Epidermal melanocyte (primary cell): ENCODE measurements around the gene GPR153.

Source experiments
- DNase-seq: peaks from one replicate; pipeline ENCODE4 v3.0.0; 2011; ENCODE audit warnings: low spot score; ENCODE audit not compliant: insufficient read length

GPR153 gene

DNA sequence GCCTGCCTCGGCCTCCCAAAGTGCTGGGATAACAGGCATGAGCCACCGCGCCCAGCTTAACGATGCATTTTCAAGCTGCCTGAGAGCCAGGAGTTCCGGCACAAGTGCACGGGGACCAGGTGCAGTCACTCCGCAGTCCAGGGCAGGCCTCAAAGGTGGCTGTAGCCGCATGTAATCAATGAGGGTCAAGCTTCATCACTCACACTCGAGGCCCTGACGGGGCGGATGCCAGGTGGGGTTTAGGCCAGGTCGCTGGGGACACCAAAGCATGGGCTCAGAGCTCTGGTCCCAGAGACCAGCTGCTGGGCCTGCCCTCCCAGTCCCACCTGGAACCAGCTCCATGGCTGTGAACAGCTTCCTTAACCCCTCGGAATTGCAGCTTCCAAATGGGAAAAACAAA is 26.1 kb upstream of the GPR153 start:
- DNase-seq: no peak

DNA sequence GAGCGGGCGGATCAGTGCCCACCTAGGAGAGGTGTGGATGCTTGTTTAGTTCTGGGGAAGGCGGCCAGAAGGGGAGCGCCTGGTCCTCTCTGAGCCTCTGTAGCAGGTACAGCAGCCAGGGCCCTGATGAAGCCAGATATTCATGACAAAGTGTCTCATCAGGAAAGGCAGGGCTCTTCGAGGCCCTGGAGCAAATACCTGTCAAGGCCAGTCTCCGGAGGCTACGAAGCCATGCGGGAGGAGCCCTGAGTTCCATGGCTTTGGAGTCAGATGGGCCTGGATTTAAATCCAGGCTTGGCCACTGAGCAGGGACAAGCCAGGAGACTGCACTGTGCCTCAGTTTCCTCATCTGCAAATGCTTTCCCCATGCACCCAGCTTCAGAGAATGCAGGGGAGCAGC is 25.4 kb upstream of the GPR153 start:
- no peak for DNase-seq

DNA sequence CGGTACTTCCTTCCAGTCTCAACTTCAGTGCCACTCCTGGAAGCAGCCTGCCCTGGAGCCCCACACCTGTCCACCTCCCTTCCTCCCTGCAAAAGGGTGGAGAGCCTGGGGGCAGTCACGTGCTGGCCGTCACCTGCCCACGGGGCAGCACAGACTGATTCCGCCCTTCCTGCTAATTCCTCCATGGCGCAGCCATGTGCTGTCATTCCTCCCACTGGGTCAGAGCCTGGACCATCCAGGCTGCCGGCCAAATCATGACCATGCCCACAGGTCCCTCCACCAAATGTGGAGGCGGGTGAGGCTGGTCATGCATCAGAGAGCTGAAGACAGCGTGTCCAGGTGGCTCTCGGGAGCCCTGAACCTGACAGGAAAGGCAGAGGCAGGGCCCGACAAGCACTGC is 24.4 kb upstream of the GPR153 start:
- DNase-seq: no peak

DNA sequence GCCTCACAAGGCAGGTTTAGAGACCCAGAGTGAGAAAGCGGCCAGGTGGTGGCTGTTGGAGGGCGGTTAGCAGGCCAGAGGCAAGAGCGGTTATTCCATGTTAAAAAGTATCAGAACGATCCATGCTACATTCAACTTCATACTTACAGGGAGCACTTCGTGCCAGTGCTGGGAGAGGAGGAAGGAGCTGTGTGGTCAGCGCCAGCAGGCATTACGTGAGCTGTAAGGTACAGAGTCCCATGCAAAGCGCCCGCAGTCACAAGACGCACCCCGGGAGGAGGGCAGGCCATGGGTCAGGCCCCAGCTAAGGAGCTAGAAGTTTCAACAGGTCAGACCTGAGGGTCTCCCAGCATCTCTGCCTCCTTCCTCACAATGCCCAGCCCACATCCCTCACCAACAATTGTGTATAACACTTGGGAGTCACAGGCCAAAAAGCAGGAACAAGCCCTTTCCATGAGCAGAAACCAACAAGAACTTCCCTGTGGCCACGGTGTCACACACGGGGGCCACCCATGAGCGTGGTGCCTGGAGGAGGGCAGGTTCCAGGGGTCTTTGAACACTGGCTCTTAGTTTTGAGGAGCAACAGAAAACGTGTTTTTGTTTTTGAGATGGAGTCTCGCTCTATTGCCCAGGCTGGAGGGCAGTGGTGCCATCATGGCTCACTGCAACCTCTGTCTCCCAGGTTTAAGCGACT is 21.8 kb upstream of the GPR153 start:
- DNase-seq: no peak

DNA sequence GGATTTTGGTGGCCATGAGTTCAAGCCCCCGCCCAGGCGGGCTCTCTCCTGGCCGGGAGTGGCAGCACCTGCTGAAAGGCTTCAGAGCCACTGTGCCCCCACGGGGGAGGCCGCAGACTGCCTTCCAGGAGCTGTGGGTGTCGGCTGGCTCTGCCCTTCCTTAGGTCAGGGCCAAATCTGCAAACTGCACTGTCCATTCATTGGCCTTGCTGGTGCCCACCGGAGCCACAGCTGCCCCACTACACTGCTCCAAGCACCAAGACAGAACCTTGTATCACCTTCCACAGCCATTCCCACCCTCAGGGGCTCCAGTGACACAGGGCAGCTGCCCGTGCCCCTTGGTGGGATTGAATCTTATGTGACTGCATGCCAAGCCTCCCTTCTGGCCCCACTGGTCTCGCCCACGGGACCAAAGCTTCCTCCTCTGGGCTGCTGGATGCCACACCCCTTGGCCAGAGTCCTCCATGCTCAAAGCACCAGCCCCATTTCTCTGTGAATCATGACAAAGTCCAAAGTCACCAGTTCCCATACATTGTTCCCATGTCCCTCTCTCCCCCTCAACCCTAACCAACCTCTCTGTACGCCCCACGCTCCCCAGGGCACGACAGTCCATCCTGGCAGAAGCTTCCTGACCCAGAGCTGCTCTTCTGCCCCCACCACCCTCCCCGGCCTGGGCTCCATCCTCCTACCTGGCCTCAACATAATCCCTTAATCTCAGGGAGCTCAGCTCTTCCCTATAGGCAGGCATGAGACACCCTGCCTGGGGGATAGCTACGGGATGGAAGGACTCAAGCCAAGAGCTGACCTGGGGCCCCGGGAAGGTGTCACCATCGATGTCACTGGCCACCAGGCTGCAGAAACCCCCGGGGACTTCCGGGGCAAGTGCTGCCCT is 20.9 kb upstream of the GPR153 start:
- no peak for DNase-seq

DNA sequence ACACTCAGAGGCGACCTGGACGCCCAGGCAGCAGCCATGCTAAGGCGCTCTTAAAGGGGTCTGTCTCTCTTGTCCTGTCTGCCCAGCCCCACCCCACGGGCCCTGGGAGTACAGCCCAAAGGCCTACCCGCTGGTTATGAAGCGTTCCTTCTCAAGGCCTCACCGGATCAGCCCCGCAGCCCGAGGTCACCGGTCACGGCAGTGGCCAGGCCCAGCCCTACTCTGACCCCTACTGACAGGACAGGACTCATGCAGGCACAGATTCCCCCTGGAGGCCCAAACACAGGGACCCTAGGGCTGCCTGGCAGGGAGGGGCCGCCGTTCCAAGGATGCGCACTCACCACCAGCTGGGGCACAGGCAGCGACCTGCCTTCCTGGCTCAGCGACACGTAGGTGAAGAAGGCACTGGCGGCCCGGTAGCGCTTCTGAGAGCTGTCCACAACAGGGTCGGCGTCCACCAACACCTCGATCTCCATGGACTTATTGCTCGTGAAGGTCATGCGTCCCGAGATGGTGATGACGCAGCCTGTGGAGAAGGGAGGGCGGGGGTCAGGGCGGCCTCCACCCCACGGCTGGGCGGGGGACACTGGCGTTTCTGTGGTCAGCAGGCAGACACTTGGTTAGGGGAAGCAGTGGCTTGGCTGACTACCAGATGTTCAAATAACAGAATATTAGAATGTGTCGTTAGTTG is 20.0 kb upstream of the GPR153 start:
- no peak for DNase-seq

DNA sequence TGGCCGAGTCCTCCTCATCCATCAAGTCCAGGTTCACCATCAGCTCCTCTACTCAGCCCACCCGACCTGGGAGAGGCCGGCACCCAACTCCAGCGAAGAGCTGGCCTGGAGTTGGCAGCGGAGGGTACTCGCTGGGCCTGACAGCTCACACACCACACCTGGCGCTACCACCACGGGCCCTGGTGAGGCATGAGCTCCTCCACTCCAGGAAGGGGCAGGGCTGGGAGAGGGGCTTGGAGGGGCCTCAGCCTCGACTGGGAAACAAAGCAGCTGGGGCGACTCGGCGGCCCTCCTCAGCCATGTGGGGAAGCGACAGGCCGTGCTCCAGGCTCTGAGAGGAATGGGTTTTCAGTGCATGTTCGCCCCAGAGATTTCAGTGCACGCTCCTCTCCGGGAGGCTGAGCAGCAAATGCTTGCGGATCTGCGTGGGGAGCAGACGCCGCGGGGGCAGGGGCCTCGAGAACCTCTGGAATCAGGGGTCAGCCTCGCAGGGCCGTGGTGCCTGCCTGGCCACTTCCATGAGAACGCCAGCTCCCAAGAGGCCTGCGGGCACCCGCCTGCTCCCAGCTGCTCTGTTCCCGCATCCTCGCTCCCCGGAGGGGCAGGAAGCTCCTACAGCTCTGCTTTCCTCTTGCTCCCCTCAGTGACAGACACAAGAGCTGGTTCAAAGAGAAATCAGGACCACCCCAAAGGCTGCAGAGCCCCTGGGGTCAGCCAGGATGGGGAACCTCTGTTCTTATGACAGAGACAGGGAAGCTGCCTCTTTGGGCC is 18.9 kb upstream of the GPR153 start:
- DNase-seq: no peak

DNA sequence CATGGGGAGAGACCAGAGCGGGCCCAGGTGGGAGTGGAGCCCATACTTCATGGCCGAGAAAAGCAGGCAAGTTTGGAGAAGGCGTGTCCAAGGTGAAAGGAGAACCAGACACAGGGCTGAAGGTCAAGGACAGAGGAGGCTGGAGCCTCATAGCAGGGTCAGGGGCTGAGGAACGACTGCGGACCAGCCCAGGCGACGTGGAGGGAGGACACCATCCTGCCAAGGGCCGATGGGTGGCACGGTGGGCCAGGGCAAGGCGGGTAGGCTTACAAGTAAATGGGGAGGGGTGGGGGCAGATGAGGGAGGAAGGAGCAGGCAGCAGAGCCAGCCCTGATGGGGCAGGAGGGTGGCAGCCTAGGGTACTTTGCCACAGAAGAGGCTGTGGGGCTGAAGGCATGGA is 18.2 kb upstream of the GPR153 start:
- no peak for DNase-seq

DNA sequence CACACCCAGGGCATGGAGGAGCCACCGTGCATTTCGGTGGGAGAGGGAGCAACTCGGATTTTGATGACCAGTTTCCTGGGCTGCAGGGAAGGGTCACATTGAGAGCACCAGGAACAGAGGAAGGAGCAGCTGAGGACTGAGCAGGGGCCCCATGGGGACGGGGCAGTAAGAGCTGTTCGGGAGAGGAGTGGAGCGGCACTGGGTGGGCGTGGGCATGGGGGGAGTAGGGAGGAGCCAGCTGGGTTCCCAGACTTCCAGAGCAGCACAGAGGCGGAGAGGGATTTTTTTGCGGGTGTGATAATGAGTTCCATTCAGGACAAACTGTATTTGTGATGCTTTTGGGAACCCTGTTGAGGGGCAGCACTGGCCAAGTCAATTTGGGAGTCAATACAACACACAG is 17.4 kb upstream of the GPR153 start:
- DNase-seq: no peak

DNA sequence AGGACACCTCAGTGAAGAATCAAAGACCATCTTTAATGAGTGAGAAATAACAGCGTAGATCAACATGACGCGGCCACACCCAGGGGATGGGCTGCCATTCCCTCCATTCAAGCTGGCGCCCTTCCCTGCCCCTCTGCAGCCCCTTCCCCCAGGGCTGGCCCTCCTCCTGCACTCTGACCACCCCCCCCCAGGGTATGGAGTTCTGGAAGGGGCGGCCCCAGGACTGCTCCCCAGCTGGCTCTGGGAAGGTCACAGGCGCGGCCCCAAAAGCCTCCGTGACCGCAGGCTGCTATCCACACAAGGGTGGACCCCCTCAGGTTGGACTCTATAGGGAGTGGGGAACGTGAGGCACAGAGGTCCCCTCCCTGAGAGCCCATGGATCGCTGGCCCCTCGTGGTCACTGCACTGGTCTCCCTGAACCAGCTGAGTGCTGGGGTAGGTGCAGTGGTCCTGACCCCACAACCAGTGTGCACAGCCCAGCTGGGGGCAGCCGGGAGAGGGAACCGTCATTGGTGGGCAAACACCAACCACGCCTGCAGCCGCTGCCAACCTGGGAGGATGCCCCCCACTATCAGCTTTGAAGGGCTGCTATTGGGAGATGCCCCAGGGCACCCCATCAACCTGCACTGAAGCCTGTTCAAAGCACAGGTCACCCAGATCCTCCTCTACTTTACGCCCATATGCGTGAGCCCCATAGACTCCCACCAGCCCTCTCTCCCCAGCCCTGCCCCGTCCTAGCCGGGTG is 16.1 kb upstream of the GPR153 start:
- DNase-seq: no peak

DNA sequence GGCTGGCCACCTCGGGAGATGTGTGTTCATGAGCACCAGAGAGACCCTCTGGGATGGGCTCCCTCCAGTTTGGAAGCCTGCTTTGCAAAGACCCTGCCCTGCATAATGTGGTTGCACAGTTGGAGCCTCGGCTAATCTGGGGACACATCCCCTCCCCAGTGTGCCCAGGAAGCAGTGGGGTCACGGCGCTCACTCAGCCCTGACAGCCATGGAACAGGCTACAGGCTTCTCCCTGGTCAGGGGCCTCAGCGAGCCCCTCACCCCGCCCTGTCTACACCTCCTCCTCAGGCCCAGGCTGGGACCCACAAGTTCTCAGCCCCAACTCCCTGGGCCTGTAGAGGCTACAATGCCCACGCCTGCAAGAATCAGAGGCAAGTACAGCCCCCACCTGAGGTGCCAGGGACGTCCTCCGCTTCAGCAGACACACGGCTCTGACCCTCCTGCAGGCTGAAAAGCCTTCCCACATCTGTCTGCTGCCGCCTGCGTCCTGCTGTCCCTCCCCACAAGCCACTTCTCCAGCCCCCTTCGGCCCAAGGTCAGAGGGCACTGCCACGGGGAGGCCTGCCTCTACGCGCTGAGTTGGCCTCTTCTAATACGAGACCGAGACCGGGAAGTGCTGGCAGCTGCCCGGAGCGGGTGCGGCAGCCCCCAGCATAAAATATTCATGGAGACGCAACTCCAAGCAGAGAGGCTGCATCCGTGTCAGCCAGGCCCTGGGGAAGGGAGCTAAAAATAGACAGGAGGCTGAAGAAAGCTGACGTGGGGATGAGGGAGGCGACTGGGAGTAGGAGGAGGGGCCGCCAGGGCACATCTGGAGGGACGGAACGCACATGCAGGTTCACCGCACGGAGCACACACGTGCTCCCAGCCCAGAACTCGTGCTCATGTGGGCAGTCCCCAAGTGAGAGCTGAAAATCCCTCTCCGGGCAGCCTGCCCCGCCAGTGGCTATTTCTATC is 15.2 kb upstream of the GPR153 start:
- peak; percentile 94 for DNase-seq

DNA sequence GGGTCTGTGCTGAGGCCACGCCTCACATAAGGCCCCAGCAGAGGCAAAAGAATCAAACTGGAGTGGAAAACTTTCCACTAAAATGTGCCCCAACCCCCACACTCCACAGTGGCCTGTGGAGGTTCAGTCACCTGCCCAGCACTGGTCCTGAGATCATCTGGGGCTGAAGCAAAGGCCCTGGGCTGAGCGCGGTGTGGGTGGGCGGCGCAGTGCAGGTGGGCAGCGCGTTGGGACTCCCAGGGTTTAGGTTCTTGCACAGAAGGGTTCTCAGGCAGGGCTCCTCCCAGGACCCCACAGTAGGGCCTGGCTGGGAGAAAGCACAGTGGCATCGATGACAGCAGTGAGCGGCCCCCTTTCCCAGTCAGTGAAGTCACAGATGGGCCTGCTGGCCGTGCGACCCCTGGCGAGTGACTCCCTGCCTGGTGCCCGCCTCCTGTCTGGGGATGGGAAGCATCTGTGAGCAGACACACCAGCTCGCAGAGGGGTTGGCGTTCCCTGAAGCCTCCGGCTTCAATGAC is 13.8 kb upstream of the GPR153 start:
- no peak for DNase-seq

DNA sequence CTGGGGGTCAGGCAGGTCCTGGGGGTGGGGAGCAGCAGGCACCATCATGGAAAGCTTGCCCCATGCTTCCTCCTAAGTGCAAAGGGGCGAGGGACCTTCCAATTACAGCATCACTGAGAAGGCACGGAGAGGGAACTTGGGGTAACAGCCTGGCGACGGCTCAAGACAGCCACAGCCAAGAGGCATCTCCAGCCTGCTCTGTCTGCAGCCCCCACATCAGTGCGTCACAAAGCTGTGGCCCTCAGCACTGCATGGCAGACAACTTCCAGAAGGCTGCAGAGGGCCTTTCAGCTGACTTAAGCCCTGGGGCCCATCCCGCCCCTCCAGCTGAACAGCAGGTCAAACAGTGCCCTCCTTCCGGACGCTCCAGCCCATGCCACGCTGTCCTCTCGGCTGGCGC is 13.2 kb upstream of the GPR153 start:
- DNase-seq: no peak

DNA sequence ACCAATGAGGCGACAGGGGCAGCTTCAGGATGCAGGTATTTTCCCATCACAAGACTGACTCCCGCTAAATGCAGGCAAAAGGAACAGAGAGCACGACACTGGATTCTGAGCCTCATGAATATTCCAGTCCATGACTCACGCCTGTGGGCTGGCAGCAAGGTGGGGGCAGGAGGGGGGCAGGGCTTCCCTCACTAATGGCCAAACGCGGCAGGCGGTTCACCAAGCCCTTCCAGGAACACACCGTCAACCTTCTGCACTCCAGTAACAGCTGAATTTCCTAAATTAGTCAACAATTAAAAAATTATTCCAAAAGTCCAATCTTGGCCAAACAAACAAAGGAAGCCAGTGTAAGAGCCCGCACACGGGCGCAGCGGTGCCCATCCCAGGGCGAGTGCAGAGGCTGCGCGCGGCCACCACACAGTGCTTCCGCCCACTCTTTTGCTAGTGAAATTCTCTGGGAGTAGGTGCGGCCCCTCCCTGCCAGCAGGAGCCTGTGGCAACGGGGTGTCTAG is 12.5 kb upstream of the GPR153 start:
- DNase-seq: no peak

DNA sequence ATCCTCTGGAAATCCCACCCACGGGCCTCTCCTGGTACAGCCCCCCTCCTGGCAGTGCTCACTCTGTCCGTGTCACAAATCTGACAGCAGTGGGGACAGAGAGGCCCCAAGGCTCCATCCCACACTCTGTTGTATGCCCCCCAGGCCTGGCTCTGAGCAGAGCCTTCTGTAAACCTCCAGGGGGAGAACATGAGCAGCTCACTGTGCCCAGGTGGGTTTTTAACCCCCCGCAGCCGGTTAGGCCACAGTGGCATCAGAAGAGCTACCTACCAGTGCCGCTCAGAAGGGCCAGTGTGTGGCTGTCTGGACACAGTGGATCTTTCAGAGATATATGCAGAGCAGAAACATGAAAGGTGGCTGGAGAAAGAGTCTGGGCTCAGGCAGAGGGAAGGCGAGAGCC is 12.0 kb upstream of the GPR153 start:
- no peak for DNase-seq

DNA sequence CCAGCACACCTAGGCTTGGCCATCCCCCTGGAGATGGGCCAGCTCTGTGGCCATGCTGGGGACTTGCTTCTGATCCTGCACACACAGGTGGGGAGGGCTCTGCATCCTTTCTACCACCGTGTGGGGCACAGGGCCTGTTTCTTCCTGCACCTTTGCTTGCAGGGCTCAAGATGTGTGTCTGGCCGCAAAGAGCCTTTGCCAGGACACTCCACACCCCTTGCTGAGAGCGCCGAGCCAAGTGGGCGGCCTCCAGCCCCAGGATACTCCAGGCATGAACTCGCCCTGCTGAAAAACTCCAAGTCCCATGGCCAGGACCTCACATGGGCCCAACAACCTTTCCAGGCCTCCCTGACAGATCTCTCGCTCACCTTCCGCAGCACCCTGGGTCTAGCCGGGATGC is 11.6 kb upstream of the GPR153 start:
- DNase-seq: no peak

DNA sequence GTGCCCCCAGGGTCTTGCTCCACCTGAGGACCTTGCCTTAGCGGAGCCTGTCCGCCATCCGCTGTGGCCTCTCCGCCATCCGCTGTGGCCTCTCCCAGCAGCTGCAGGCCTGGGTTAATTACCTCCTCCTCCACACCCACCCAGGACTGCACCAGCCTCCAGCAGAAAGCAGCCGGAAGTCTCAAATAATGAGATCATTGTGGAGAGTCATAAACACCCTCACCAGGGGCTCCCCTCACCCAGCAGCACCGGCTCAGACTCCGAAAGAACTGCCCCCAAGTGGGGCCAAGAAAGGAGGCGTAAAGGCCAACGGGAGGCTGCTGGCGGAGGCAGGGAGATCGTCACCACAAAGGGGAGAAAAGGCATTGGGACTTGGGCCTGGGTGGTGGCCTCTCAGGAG is 10.7 kb upstream of the GPR153 start:
- DNase-seq: no peak

DNA sequence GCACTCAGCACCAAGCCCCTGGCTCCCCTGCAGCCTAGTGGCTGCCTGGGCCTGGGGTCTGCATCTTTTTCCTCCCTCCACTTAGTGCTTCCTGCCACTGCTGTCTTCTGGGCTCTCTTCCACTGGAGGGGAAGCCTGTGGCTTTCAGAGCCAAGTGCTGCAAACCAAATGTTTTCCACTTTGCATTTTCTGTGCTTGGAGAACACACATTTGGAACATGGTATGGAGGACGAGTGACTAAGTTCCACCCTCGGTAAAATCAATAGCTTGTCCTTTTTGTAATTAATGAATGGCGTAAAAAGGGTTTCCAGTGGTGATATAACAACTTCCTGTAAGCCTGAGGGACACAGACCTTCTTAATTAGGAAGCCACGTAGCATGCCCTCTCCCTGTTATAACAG is 10.1 kb upstream of the GPR153 start:
- DNase-seq: no peak

DNA sequence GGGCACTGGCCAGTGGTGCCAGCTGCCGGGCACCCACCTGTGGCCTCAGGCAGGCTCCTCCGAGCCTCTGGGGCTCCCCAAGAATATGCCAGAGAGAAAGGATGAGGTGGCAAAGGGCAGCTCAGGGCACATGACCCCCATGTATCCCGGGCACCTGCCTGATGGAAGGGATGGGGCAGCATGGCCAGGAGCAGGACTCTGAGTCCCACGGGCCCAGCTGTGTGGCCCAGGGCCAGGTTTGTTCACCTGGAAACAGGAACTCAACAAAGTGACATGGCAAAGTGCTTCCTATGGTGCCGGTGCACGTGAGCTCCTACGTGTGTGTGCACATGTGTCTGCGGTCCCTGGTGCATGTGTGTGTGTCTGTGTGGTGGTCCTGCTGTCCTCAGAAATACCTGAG is 9.5 kb upstream of the GPR153 start:
- no peak for DNase-seq
